ENCODE data around the gene RFTN2. TPM values are rescaled to one million over a fixed set of nuclear protein-coding genes. Genes with fewer than 3 reads are reported as not detected.

The RFTN2 gene
- total RNA-seq, 1 donor from 2014 or later: 8.2 TPM

GRCh38 chr2:197539734-197540133 lies 135.7 kb downstream of the RFTN2 start:
- no peak for DNase-seq (ENCODE audit: low spot score)
- no peaks in the 10 kb centered on the region for H3K9me3 Mint-ChIP-seq
- peaks cover 40% of the 10 kb centered on the region for H3K36me3 Mint-ChIP-seq
- Histone ChIP-seq H3K79me2 (ENCODE audit: low read depth) (peaks cover 56% of the 10 kb centered on the region), H3K4me2 (no peak overlapping the region), H3K27me3 (no peaks in the 10 kb centered on the region), H3K9ac (no peak overlapping the region), H3K36me3 (peaks cover 17% of the 10 kb centered on the region), H3K27ac (no peak overlapping the region), H3K4me1 (no peaks in the 10 kb centered on the region), H3K4me3 (no peak overlapping the region), H2AFZ (replicated peaks) (no peak overlapping the region), H3F3A (ENCODE audit: low read depth) (peaks cover 10% of the 10 kb centered on the region), H3K9me3 (ENCODE audit: low read depth) (no peaks in the 10 kb centered on the region), H4K20me1 (ENCODE audit: low read depth) (peaks cover 2% of the 10 kb centered on the region)
- TF ChIP-seq CTCF (IDR thresholded peaks at IDR 0.05) (no peak), EZH2 (IDR thresholded peaks at IDR 0.05) (no peak), EZH2phosphoT487 (IDR thresholded peaks at IDR 0.05) (no peak)
- H3K27me3 Mint-ChIP-seq (ENCODE audit: insufficient read depth, low read depth): no peaks in the 10 kb centered on the region
- no peaks in the 10 kb centered on the region for H3K4me1 Mint-ChIP-seq
- H3K27ac Mint-ChIP-seq: no peak overlapping the region
- H3K4me3 Mint-ChIP-seq: no peak overlapping the region

- H3K27ac ChIP-seq: no peak overlapping the region
- H3K4me1 ChIP-seq: no peaks in the 10 kb centered on the region
- H3K4me1 Mint-ChIP-seq: no peaks in the 10 kb centered on the region
- H3K27ac Mint-ChIP-seq: no peak overlapping the region
- no peak overlapping the region for H3K4me2 ChIP-seq
- no peaks in the 10 kb centered on the region for H3K9me3 Mint-ChIP-seq
- H3K27me3 ChIP-seq: no peaks in the 10 kb centered on the region
- peaks cover 13% of the 10 kb centered on the region for H4K20me1 ChIP-seq (ENCODE audit: low read depth)
- peaks cover 68% of the 10 kb centered on the region for H3K79me2 ChIP-seq (ENCODE audit: low read depth)
- TF ChIP-seq EZH2phosphoT487 (IDR thresholded peaks at IDR 0.05): no peak
- TF ChIP-seq EZH2 (IDR thresholded peaks at IDR 0.05): no peak
- TF ChIP-seq CTCF (IDR thresholded peaks at IDR 0.05): no peak
- no peak overlapping the region for H3K4me3 ChIP-seq
- H3K36me3 Mint-ChIP-seq: peaks cover 42% of the 10 kb centered on the region
- no peaks in the 10 kb centered on the region for H3K9me3 ChIP-seq (ENCODE audit: low read depth)
- H3K4me3 Mint-ChIP-seq: no peak overlapping the region
- peaks cover 10% of the 10 kb centered on the region for H3F3A ChIP-seq (ENCODE audit: low read depth)
- H3K36me3 ChIP-seq: peaks cover 17% of the 10 kb centered on the region
- H2AFZ ChIP-seq (replicated peaks): no peak overlapping the region
- no peak overlapping the region for H3K9ac ChIP-seq
- H3K27me3 Mint-ChIP-seq (ENCODE audit: insufficient read depth, low read depth): no peaks in the 10 kb centered on the region
- DNase-seq (ENCODE audit: low spot score): no peak
Observed at GRCh38 chr2:197538412-197538811, 137.0 kb downstream of the RFTN2 start.

Small RNA genes lying within 50 kb of the gene (small RNA-seq; reads per million reads assigned to genes)
- gene AC020550.1: not detected

Other genes with a start within 250 kb of the RFTN2 start
- 462 and 787 TPM in 2 replicates for gene SF3B1, start 240.6 kb downstream of the RFTN2 start, total RNA-seq (ENCODE audit: low replicate concordance)
- 14.0 and 20.1 TPM in 2 replicates for gene COQ10B, start 222.0 kb downstream of the RFTN2 start, total RNA-seq (ENCODE audit: low replicate concordance)
- 399 and 539 TPM in 2 replicates for gene HSPD1, start 175.7 kb downstream of the RFTN2 start, total RNA-seq (ENCODE audit: low replicate concordance)
- gene HSPE1, start 175.2 kb downstream of the RFTN2 start, total RNA-seq (ENCODE audit: low replicate concordance): 237 and 320 TPM in 2 replicates
- 55.5 and 76.7 TPM in 2 replicates for gene MOB4, start 159.5 kb downstream of the RFTN2 start, total RNA-seq (ENCODE audit: low replicate concordance)
- gene MARS2, start 29.8 kb upstream of the RFTN2 start, total RNA-seq (ENCODE audit: low replicate concordance): 5.7 and 8.4 TPM in 2 replicates
- gene BOLL, start 109.7 kb upstream of the RFTN2 start, total RNA-seq (ENCODE audit: low replicate concordance): not detected in 2 replicates
- 0.28 and 0.41 TPM in 2 replicates for gene PLCL1, start 129.0 kb upstream of the RFTN2 start, total RNA-seq (ENCODE audit: low replicate concordance)